CD14-positive monocyte (primary cell): ENCODE measurements around the gene OXSR1. TPM values are rescaled to one million over a fixed set of nuclear protein-coding genes. Genes with fewer than 3 reads are reported as not detected.
"Not testable (repeated sequence)": the region's sequence is repeated elsewhere in the genome, so short reads cannot be mapped to it uniquely, and the experiment has no call there.

Experiments
- DNase-seq, 3 donors: peaks; one replicate each; pipeline ENCODE4 v3.0.0-alpha.2; 2011 to 2022
- H2AFZ ChIP-seq: 2 replicates; pipeline ENCODE4 v1.6.0; 2012; ENCODE audit warnings: mild to moderate bottlenecking, low read depth, low read length, inconsistent platforms; ENCODE audit not compliant: insufficient read depth, poor library complexity, severe bottlenecking
- H3K27ac ChIP-seq, 2 donors: 1 replicate in 1 of 2; 2 replicates in 1 of 2; pipeline ENCODE4 v1.5.1; 2012 to 2013; ENCODE audit warnings: low read length in 2 of 2, control low read depth in 1 of 2, inconsistent platforms in 1 of 2, low read depth in 1 of 2, mild to moderate bottlenecking in 1 of 2
- H3K27me3 ChIP-seq, 2 donors: one replicate each; pipeline versions ENCODE4 v1.6.0 to v1.6.1; 2011 to 2013; ENCODE audit warnings: low read length in 2 of 2; ENCODE audit not compliant: control insufficient read depth in 2 of 2, insufficient read depth in 2 of 2
- H3K36me3 ChIP-seq, 2 donors: replicated peaks in 1 of 2; 1 replicate in 1 of 2; 2 replicates in 1 of 2; pipeline versions ENCODE4 v1.5.1 to v1.6.1; 2012 to 2013; ENCODE audit warnings: low read length in 2 of 2, control low read depth in 1 of 2, inconsistent platforms in 1 of 2, mild to moderate bottlenecking in 1 of 2; ENCODE audit not compliant: insufficient read depth in 2 of 2, control insufficient read depth in 1 of 2
- H3K4me1 ChIP-seq, 2 donors: 1 replicate in 1 of 2; 2 replicates in 1 of 2; pipeline versions ENCODE4 v1.5.1 to v1.6.1; 2012 to 2013; ENCODE audit warnings: low read length in 2 of 2, control low read depth in 1 of 2, inconsistent platforms in 1 of 2, mild to moderate bottlenecking in 1 of 2, moderate library complexity in 1 of 2; ENCODE audit not compliant: insufficient read depth in 2 of 2, control insufficient read depth in 1 of 2
- H3K4me2 ChIP-seq: replicated peaks from 2 replicates; pipeline ENCODE3; 2012; ENCODE audit warnings: low read length, moderate library complexity, mild to moderate bottlenecking; ENCODE audit not compliant: poor library complexity, severe bottlenecking; ENCODE audit errors: extremely low read depth
- H3K4me3 ChIP-seq, 3 experiments: fragments of 200-600 bp in 1 of 3; sonication (generic) in 1 of 3; replicated peaks in 1 of 3; 1 replicate in 2 of 3; 2 replicates in 1 of 3; pipeline ENCODE4 v1.5.1; 2011 to 2013; ENCODE audit warnings: low read length in 3 of 3, mild to moderate bottlenecking in 3 of 3, control low read depth in 2 of 3, low read depth in 2 of 3, inconsistent platforms in 1 of 3, moderate library complexity in 1 of 3
- H3K79me2 ChIP-seq: 2 replicates; pipeline ENCODE4 v1.6.0; 2012; ENCODE audit warnings: mild to moderate bottlenecking, control low read depth, inconsistent platforms, low read length, moderate library complexity; ENCODE audit not compliant: insufficient read depth
- H3K9ac ChIP-seq: 2 replicates; pipeline ENCODE4 v1.6.0; 2017; ENCODE audit warnings: low read length, mild to moderate bottlenecking; ENCODE audit not compliant: insufficient read depth, poor library complexity, severe bottlenecking
- H3K9me3 ChIP-seq, 2 donors: replicated peaks in 1 of 2; 1 replicate in 1 of 2; 2 replicates in 1 of 2; pipeline versions ENCODE4 v1.5.1 to v1.6.1; 2012 to 2013; ENCODE audit warnings: low read length in 2 of 2, control low read depth in 1 of 2; ENCODE audit not compliant: control insufficient read depth in 1 of 2, insufficient read depth in 1 of 2
- H4K20me1 ChIP-seq: 2 replicates; pipeline ENCODE4 v1.6.0; 2012; ENCODE audit warnings: mild to moderate bottlenecking, low read length, control low read depth, moderate library complexity; ENCODE audit not compliant: insufficient read depth
- H3K27ac Mint-ChIP-seq, 7 donors: one replicate each; pipeline ENCODE4 v1.8.0; 2020; ENCODE audit warnings: mild to moderate bottlenecking in 7 of 7, mixed read lengths in 7 of 7, moderate library complexity in 6 of 7, inconsistent platforms in 2 of 7
- H3K27me3 Mint-ChIP-seq, 3 donors: one replicate each; pipeline ENCODE4 v1.8.0; 2021 to 2022; ENCODE audit warnings: low read depth in 3 of 3, mild to moderate bottlenecking in 3 of 3, mixed read lengths in 3 of 3, moderate library complexity in 3 of 3, inconsistent platforms in 1 of 3
- H3K36me3 Mint-ChIP-seq, 2 donors: one replicate each; pipeline ENCODE4 v1.8.0; 2020; ENCODE audit warnings: mixed read lengths in 2 of 2, inconsistent platforms in 1 of 2, mild to moderate bottlenecking in 1 of 2
- H3K4me1 Mint-ChIP-seq: one replicate; pipeline ENCODE4 v1.8.0; 2020; ENCODE audit warnings: mild to moderate bottlenecking, mixed read lengths
- H3K4me3 Mint-ChIP-seq, 2 donors: one replicate each; pipeline ENCODE4 v1.8.0; 2020; ENCODE audit warnings: mild to moderate bottlenecking in 2 of 2, mixed read lengths in 2 of 2, moderate library complexity in 1 of 2
- H3K9me3 Mint-ChIP-seq, 7 donors: one replicate each; pipeline ENCODE4 v1.8.0; 2020 to 2022; ENCODE audit warnings: mixed read lengths in 7 of 7, mild to moderate bottlenecking in 6 of 7, moderate library complexity in 6 of 7, inconsistent platforms in 2 of 7
- WGBS: methylation state at CpG from one replicate; pipeline ENCODE4 v1.1.5; 2013; ENCODE audit warnings: missing lambda C conversion rate; ENCODE audit not compliant: insufficient coverage; 5-methylcytosine and 5-hydroxymethylcytosine counted together
- intact Hi-C, 2 donors: fragments of 100-400 bp; cut with micrococcal nuclease; formaldehyde crosslinking; loops; one replicate each; pipeline versions ENCODE4 v1.15.0 to v1.15.1; 2023
- polyA plus RNA-seq, 3 donors: library from polyadenylated mRNA; depleted of rRNA in 1 of 3; unstranded in 2 of 3; stranded (reverse) in 1 of 3; fragments of 300-500 nt in 2 of 3; fragments of >200 nt in 1 of 3; fragmentation: Illumina TruSeq in 2 of 3; gene quantifications; 1 replicate in 2 of 3; 2 replicates in 1 of 3; pipeline ENCODE4 v1.2.3, GENCODE V29; 2012 to 2021
- TF ChIP-seq, protein P1 (sequence below): fragments of 200-600 bp; IDR thresholded peaks from one replicate; pipeline ENCODE4 v1.8.0; 2022; ENCODE audit warnings: antibody characterized with exemption, mild to moderate bottlenecking

Gene OXSR1
- polyA plus RNA-seq, 3 donors, result 9.4 to 20.3 (median 12.3) TPM

DNA sequence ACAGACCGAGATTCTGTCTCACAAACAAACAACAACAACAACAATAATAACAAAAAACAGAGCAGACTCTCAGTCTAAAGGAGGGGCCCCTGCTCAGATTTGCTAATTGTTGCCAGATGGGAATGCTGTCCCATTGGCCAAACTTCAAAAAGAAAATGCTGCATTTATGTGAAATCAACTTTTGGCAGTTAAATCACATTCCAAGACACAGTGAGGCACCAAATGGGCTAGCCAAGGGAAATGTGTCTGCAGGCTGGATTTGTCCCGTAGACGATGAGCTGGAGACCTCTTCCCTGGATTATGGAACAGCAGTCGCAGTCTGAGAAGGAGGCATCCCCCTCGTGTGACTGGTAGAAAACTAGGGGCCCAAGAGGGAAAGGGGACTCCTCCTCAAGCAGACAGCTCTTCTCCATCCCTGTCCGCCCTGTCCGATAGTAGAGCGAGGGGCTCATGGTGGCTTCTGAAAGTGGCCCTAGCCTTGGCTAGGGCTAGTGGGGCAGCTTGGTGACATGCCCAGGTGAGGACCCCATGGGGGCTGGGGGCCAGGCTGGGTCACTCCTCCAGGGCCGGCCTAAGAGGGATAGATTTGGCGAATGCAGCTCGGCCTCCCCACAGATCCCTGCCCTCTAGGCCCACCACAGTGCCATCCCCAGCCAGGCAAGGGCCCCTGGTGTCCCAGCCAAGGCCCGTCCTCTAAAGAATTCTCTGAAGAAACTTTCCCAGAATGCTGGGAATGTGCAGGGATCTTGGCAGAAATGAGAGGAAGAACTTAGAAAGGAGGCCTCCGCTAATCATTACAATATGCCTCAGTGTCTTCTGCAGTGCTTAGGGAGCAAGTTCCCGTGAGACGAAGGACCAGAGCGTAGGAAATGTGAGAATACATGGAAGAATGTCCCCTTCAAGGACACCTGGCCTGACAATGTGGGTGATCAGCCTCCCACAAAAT lies 118.7 kb downstream of the OXSR1 start:
- Histone ChIP-seq H3K79me2 (no peaks in the 10 kb centered on the region), H3K9me3 (no peaks in the 10 kb centered on the region), H2AFZ (no peak overlapping the region), H3K36me3 (no peaks in the 10 kb centered on the region), H3K27me3 (no peaks in the 10 kb centered on the region), H3K4me2 (no peak overlapping the region), H3K9ac (no peak overlapping the region), H4K20me1 (no peaks in the 10 kb centered on the region), H3K4me3 (no peak overlapping the region), H3K27ac (no peak overlapping the region), H3K4me1 (no peaks in the 10 kb centered on the region)
- no peaks in the 10 kb centered on the region for H3K36me3 Mint-ChIP-seq
- no peak overlapping the region for H3K27ac Mint-ChIP-seq
- H3K4me1 Mint-ChIP-seq, result peaks cover 2% of the 10 kb centered on the region
- peaks cover 0 to 2% (median 0%) of the 10 kb centered on the region in 7 donors for H3K9me3 Mint-ChIP-seq
- WGBS, result 92% methylated on average over 10 of the region's 16 CpGs
- no peak overlapping the region for H3K4me3 Mint-ChIP-seq
- no peak for DNase-seq
- intact Hi-C loops, result no loop called here
- peaks cover 0 to 3% (median 2%) of the 10 kb centered on the region in 3 donors for H3K27me3 Mint-ChIP-seq
- TF ChIP-seq, protein P1, sequence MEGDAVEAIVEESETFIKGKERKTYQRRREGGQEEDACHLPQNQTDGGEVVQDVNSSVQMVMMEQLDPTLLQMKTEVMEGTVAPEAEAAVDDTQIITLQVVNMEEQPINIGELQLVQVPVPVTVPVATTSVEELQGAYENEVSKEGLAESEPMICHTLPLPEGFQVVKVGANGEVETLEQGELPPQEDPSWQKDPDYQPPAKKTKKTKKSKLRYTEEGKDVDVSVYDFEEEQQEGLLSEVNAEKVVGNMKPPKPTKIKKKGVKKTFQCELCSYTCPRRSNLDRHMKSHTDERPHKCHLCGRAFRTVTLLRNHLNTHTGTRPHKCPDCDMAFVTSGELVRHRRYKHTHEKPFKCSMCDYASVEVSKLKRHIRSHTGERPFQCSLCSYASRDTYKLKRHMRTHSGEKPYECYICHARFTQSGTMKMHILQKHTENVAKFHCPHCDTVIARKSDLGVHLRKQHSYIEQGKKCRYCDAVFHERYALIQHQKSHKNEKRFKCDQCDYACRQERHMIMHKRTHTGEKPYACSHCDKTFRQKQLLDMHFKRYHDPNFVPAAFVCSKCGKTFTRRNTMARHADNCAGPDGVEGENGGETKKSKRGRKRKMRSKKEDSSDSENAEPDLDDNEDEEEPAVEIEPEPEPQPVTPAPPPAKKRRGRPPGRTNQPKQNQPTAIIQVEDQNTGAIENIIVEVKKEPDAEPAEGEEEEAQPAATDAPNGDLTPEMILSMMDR, result no peak

- H3K36me3 Mint-ChIP-seq, result no peaks in the 10 kb centered on the region
- Histone ChIP-seq H3K79me2 (no peaks in the 10 kb centered on the region), H3K4me2 (no peak overlapping the region), H3K9me3 (no peaks in the 10 kb centered on the region), H4K20me1 (no peaks in the 10 kb centered on the region), H3K27me3 (no peaks in the 10 kb centered on the region), H3K4me1 (no peaks in the 10 kb centered on the region), H3K4me3 (no peak overlapping the region), H2AFZ (no peak overlapping the region), H3K27ac (no peak overlapping the region), H3K36me3 (no peaks in the 10 kb centered on the region), H3K9ac (no peak overlapping the region)
- no peak overlapping the region for H3K27ac Mint-ChIP-seq
- H3K27me3 Mint-ChIP-seq, result peaks cover 0 to 3% (median 2%) of the 10 kb centered on the region in 3 donors
- WGBS, result 100% methylated on average over 1 of the region's 6 CpGs
- TF ChIP-seq, protein P1, result no peak
- intact Hi-C loops, result no loop called here
- H3K4me1 Mint-ChIP-seq, result peaks cover 2% of the 10 kb centered on the region
- H3K4me3 Mint-ChIP-seq, result no peak overlapping the region
- no peak for DNase-seq
- peaks cover 0 to 2% (median 0%) of the 10 kb centered on the region in 7 donors for H3K9me3 Mint-ChIP-seq
Measured at GRCh38 chr3:38284756-38285150, 119.4 kb downstream of the OXSR1 start.

- H3K79me2 ChIP-seq, H3K27me3 Mint-ChIP-seq, H3K27me3 ChIP-seq, H4K20me1 ChIP-seq, H3K4me3 ChIP-seq, intact Hi-C loops, H3K27ac ChIP-seq, H3K27ac Mint-ChIP-seq, H3K4me1 ChIP-seq, H3K9ac ChIP-seq, H3K4me3 Mint-ChIP-seq, DNase-seq, H3K36me3 ChIP-seq, H3K4me2 ChIP-seq, H3K4me1 Mint-ChIP-seq, H2AFZ ChIP-seq, H3K9me3 Mint-ChIP-seq, H3K9me3 ChIP-seq, H3K36me3 Mint-ChIP-seq: not testable (repeated sequence)
- 98% methylated on average over 14 of the region's 16 CpGs for WGBS
Measured at GRCh38 chr3:38289286-38290217, 124.2 kb downstream of the OXSR1 start.
